OCI-LY7 (cell line): Measurements from ENCODE around the gene PLAAT2.

Experiments
- EZH2phosphoT487 ChIP-seq: fragments of 200-600 bp; sonication (generic); IDR thresholded peaks from 2 replicates; pipeline ENCODE4 v1.6.1; 2018; ENCODE audit warnings: low read depth, borderline replicate concordance, mild to moderate bottlenecking, mixed run types, antibody characterized with exemption, low read length, moderate library complexity, mixed read lengths
- TF ChIP-seq, protein P1 (sequence below): fragments of 200-600 bp; sonication (generic); conservative IDR thresholded peaks from 2 replicates; pipeline ENCODE4 v1.5.1; 2014; ENCODE audit warnings: mild to moderate bottlenecking, antibody characterized with exemption, low read length, moderate library complexity, mixed read lengths

- TF ChIP-seq EZH2phosphoT487: no peak
- TF ChIP-seq, protein P1, sequence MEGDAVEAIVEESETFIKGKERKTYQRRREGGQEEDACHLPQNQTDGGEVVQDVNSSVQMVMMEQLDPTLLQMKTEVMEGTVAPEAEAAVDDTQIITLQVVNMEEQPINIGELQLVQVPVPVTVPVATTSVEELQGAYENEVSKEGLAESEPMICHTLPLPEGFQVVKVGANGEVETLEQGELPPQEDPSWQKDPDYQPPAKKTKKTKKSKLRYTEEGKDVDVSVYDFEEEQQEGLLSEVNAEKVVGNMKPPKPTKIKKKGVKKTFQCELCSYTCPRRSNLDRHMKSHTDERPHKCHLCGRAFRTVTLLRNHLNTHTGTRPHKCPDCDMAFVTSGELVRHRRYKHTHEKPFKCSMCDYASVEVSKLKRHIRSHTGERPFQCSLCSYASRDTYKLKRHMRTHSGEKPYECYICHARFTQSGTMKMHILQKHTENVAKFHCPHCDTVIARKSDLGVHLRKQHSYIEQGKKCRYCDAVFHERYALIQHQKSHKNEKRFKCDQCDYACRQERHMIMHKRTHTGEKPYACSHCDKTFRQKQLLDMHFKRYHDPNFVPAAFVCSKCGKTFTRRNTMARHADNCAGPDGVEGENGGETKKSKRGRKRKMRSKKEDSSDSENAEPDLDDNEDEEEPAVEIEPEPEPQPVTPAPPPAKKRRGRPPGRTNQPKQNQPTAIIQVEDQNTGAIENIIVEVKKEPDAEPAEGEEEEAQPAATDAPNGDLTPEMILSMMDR: no peak
Measured at GRCh38 chr11:63508745-63509144, 54.4 kb downstream of the PLAAT2 start.
